Neural cell (in vitro differentiated cells): ENCODE results near the gene ATP2B1. TPM values are rescaled to one million over a fixed set of nuclear protein-coding genes. Genes with fewer than 3 reads are reported as not detected.

Source experiments
- H2AFZ ChIP-seq: fragments of 200-600, 300-800 bp; sonication (generic), shearing (Covaris generic); 2 replicates; pipeline ENCODE4 v1.6.0; 2014; ENCODE audit warnings: low read depth, mild to moderate bottlenecking, antibody characterized with exemption, low read length, moderate library complexity
- H3F3A ChIP-seq: fragments of 200-600 bp; shearing (Covaris generic); 2 replicates; pipeline ENCODE4 v1.6.1; 2016; ENCODE audit warnings: mild to moderate bottlenecking, moderate library complexity, mixed read lengths, antibody characterized with exemption, low read length; ENCODE audit not compliant: insufficient read depth, poor library complexity, severe bottlenecking
- H3K27ac ChIP-seq: fragments of 200-600, 300-800 bp; sonication (generic), shearing (Covaris generic); 2 replicates; pipeline ENCODE4 v1.5.1; 2014; ENCODE audit warnings: mild to moderate bottlenecking, low read length, moderate library complexity
- H3K27me3 ChIP-seq: fragments of 300-800, 200-600 bp; sonication (generic), shearing (Covaris generic); 2 replicates; pipeline ENCODE4 v1.6.0; 2014; ENCODE audit warnings: mild to moderate bottlenecking, low read depth, low read length, moderate library complexity; ENCODE audit not compliant: insufficient read depth
- H3K36me3 ChIP-seq: fragments of 300-800, 200-600 bp; sonication (generic), shearing (Covaris generic); 2 replicates; pipeline ENCODE4 v1.5.1; 2014; ENCODE audit warnings: mild to moderate bottlenecking, antibody characterized with exemption, low read length, moderate library complexity; ENCODE audit not compliant: insufficient read depth
- H3K4me2 ChIP-seq: fragments of 300-800, 200-600 bp; sonication (generic), shearing (Covaris generic); 2 replicates; pipeline ENCODE4 v1.6.0; 2014; ENCODE audit warnings: mild to moderate bottlenecking, low read length
- H3K4me3 ChIP-seq: fragments of 300-800, 200-600 bp; sonication (generic), shearing (Covaris generic); 2 replicates; pipeline ENCODE4 v1.5.1; 2014; ENCODE audit warnings: mild to moderate bottlenecking, low read length, moderate library complexity
- H3K79me2 ChIP-seq: fragments of 200-600 bp; shearing (Covaris generic); replicated peaks from 2 replicates; pipeline ENCODE4 v1.6.0; 2014; ENCODE audit warnings: mild to moderate bottlenecking, low read length, moderate library complexity; ENCODE audit not compliant: insufficient read depth
- H3K9ac ChIP-seq: fragments of 300-800, 200-600 bp; sonication (generic), shearing (Covaris generic); 2 replicates; pipeline ENCODE4 v1.6.1; 2016; ENCODE audit warnings: mild to moderate bottlenecking, low read length, mixed read lengths
- H3K9me2 ChIP-seq: fragments of 200-600 bp; shearing (Covaris generic); 2 replicates; pipeline ENCODE4 v1.6.1; 2016; ENCODE audit warnings: mild to moderate bottlenecking, low read length, mixed read lengths; ENCODE audit not compliant: insufficient read depth
- H3K9me3 ChIP-seq: fragments of 200-600, 300-800 bp; sonication (generic), shearing (Covaris generic); 2 replicates; pipeline ENCODE4 v1.6.1; 2016; ENCODE audit warnings: mild to moderate bottlenecking, mixed run types, low read length, moderate library complexity, mixed read lengths
- H4K20me1 ChIP-seq: fragments of 200-600 bp; shearing (Covaris generic); 2 replicates; pipeline ENCODE4 v1.6.1; 2016; ENCODE audit warnings: mild to moderate bottlenecking, mixed run types; ENCODE audit not compliant: insufficient read depth
- EP300 ChIP-seq: fragments of 450-650 bp; conservative IDR thresholded peaks from 2 replicates; pipeline ENCODE4 v1.6.1; 2014; ENCODE audit warnings: antibody characterized with exemption, mild to moderate bottlenecking, moderate library complexity; ENCODE audit not compliant: poor library complexity, severe bottlenecking
- EZH2 ChIP-seq: fragments of 200-600, 300-800 bp; shearing (Covaris generic), sonication (generic); IDR thresholded peaks from 2 replicates; pipeline ENCODE4 v1.6.1; 2014; ENCODE audit warnings: antibody characterized with exemption, low read length, borderline replicate concordance, mild to moderate bottlenecking; ENCODE audit not compliant: insufficient read depth, poor library complexity, severe bottlenecking
- MXI1 ChIP-seq: fragments of 450-650 bp; conservative IDR thresholded peaks from 2 replicates; pipeline ENCODE4 v1.6.1; 2014; ENCODE audit warnings: antibody characterized with exemption, mild to moderate bottlenecking; ENCODE audit not compliant: poor library complexity, severe bottlenecking
- POLR2AphosphoS5 ChIP-seq: IDR thresholded peaks from 2 replicates; pipeline ENCODE4 v1.6.1; 2012
- RAD21 ChIP-seq: fragments of 450-650 bp; conservative IDR thresholded peaks from 2 replicates; pipeline ENCODE4 v1.6.1; 2014; ENCODE audit warnings: antibody characterized with exemption, mild to moderate bottlenecking, moderate library complexity
- SMC3 ChIP-seq: fragments of 450-650 bp; conservative IDR thresholded peaks from 2 replicates; pipeline ENCODE4 v1.6.1; 2014; ENCODE audit warnings: antibody characterized with exemption, mild to moderate bottlenecking, moderate library complexity; ENCODE audit not compliant: poor library complexity
- TAF1 ChIP-seq: IDR thresholded peaks from 2 replicates; pipeline ENCODE4 v1.6.1; 2012; ENCODE audit warnings: low read depth
- polyA plus RNA-seq: library from polyadenylated mRNA; depleted of rRNA; stranded (reverse); fragments of >200 nt; gene quantifications from 2 replicates; pipeline ENCODE4 v1.2.3, GENCODE V29; 2014
- TF ChIP-seq, protein P1 (sequence below): IDR thresholded peaks from 2 replicates; pipeline ENCODE4 v1.6.1; 2012; ENCODE audit warnings: borderline replicate concordance
- TF ChIP-seq, protein P2 (sequence below): fragments of 450-650 bp; IDR thresholded peaks from 2 replicates; pipeline ENCODE4 v1.5.1; 2014; ENCODE audit warnings: antibody characterized with exemption, mild to moderate bottlenecking, moderate library complexity; ENCODE audit not compliant: poor library complexity, severe bottlenecking

ATP2B1 gene
- polyA plus RNA-seq, 1 donor from 2014 or later = 139 TPM

DNA sequence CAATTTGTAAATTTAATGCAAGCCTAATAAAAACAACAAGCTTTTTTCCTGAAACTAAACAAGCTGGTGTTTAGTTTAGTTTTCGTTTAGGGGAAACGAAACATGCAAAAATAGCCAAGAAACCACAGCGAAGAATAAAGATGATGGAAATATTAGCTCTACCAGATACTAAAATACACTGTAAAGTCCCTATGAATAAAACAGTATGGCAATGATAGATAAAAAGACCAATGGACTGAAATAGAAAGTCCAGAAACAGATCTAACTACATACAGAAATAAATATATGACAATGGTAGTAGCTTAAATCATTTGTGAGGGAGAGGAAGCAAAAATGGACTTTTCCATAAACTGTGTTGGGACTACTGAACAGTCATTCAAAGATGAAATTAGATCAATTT lies 26.4 kb downstream of the ATP2B1 start:
- TF ChIP-seq, protein P1, sequence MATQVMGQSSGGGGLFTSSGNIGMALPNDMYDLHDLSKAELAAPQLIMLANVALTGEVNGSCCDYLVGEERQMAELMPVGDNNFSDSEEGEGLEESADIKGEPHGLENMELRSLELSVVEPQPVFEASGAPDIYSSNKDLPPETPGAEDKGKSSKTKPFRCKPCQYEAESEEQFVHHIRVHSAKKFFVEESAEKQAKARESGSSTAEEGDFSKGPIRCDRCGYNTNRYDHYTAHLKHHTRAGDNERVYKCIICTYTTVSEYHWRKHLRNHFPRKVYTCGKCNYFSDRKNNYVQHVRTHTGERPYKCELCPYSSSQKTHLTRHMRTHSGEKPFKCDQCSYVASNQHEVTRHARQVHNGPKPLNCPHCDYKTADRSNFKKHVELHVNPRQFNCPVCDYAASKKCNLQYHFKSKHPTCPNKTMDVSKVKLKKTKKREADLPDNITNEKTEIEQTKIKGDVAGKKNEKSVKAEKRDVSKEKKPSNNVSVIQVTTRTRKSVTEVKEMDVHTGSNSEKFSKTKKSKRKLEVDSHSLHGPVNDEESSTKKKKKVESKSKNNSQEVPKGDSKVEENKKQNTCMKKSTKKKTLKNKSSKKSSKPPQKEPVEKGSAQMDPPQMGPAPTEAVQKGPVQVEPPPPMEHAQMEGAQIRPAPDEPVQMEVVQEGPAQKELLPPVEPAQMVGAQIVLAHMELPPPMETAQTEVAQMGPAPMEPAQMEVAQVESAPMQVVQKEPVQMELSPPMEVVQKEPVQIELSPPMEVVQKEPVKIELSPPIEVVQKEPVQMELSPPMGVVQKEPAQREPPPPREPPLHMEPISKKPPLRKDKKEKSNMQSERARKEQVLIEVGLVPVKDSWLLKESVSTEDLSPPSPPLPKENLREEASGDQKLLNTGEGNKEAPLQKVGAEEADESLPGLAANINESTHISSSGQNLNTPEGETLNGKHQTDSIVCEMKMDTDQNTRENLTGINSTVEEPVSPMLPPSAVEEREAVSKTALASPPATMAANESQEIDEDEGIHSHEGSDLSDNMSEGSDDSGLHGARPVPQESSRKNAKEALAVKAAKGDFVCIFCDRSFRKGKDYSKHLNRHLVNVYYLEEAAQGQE = no peak
- TF ChIP-seq TAF1 (no peak), EZH2 (no peak), RAD21 (no peak), SMC3 (no peak), EP300 (no peak), POLR2AphosphoS5 (no peak), MXI1 (no peak)
- TF ChIP-seq, protein P2, sequence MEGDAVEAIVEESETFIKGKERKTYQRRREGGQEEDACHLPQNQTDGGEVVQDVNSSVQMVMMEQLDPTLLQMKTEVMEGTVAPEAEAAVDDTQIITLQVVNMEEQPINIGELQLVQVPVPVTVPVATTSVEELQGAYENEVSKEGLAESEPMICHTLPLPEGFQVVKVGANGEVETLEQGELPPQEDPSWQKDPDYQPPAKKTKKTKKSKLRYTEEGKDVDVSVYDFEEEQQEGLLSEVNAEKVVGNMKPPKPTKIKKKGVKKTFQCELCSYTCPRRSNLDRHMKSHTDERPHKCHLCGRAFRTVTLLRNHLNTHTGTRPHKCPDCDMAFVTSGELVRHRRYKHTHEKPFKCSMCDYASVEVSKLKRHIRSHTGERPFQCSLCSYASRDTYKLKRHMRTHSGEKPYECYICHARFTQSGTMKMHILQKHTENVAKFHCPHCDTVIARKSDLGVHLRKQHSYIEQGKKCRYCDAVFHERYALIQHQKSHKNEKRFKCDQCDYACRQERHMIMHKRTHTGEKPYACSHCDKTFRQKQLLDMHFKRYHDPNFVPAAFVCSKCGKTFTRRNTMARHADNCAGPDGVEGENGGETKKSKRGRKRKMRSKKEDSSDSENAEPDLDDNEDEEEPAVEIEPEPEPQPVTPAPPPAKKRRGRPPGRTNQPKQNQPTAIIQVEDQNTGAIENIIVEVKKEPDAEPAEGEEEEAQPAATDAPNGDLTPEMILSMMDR = no peak
- peaks cover 47% of the 10 kb centered on the region for H3K79me2 ChIP-seq
- H3K27me3 ChIP-seq = no peaks in the 10 kb centered on the region
- H3K36me3 ChIP-seq = no peaks in the 10 kb centered on the region
- H3K27ac ChIP-seq = no peak overlapping the region
- no peaks in the 10 kb centered on the region for H3K9me2 ChIP-seq
- no peaks in the 10 kb centered on the region for H4K20me1 ChIP-seq
- peaks cover 4% of the 10 kb centered on the region for H3K9me3 ChIP-seq
- no peak overlapping the region for H2AFZ ChIP-seq
- H3K4me3 ChIP-seq = no peak overlapping the region
- no peak overlapping the region for H3K9ac ChIP-seq
- no peak overlapping the region for H3K4me2 ChIP-seq
- no peaks in the 10 kb centered on the region for H3F3A ChIP-seq

DNA sequence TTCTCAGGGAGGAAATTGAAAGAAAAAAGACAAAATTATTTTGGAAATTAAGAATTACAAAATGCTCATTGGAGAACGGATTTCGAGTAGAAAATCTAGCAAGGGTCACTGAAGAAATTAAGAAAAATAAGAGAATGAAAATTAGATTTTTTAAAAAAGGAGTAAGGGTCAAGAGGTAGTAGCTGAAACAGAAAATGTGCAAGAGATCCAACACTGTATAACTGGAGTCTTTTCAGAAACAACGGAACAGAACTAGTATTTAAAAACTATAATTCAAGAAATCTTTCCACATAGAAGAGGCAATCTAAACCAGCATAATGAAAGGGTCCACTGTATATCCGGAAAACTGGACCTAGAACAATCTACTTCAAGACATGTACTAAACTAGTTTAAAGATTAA lies 28.2 kb downstream of the ATP2B1 start:
- peaks cover 43% of the 10 kb centered on the region for H3K79me2 ChIP-seq

More for the DNA sequence above, 28.2 kb downstream of the ATP2B1 start:
- no peak for TF ChIP-seq POLR2AphosphoS5
- TF ChIP-seq TAF1 = no peak
- no peak for TF ChIP-seq EZH2
- TF ChIP-seq RAD21 = no peak
- no peak for TF ChIP-seq EP300
- H3K36me3 ChIP-seq = no peaks in the 10 kb centered on the region
- no peak overlapping the region for H3K27ac ChIP-seq
- no peaks in the 10 kb centered on the region for H4K20me1 ChIP-seq
- H3K9ac ChIP-seq = no peak overlapping the region
- H3K4me2 ChIP-seq = no peak overlapping the region
- H3F3A ChIP-seq = peaks cover 6% of the 10 kb centered on the region
- no peaks in the 10 kb centered on the region for H3K9me3 ChIP-seq
- H3K27me3 ChIP-seq = no peaks in the 10 kb centered on the region
- no peak overlapping the region for H2AFZ ChIP-seq
- H3K4me3 ChIP-seq = no peak overlapping the region
- no peaks in the 10 kb centered on the region for H3K9me2 ChIP-seq
